Testis (tissue), 3 donors: Measurements from ENCODE around the gene GTPBP3. TPM values are rescaled to one million over a fixed set of nuclear protein-coding genes. Genes with fewer than 3 reads are reported as not detected.

Experiments used
- DNase-seq: peaks from one replicate; pipeline ENCODE4 v3.0.0-alpha.2; 2019
- H3K27ac ChIP-seq, 2 donors: fragments of 200-600 bp; sonication (generic); one replicate each; pipeline ENCODE4 v1.5.1; 2019
- H3K27me3 ChIP-seq: fragments of 200-600 bp; sonication (generic); one replicate; pipeline ENCODE4 v1.5.1; 2019
- H3K36me3 ChIP-seq: fragments of 200-600 bp; sonication (generic); one replicate; pipeline ENCODE4 v1.5.1; 2017; ENCODE audit warnings: low read depth; ENCODE audit errors: missing control alignments
- H3K4me1 ChIP-seq: fragments of 200-600 bp; sonication (generic); one replicate; pipeline ENCODE4 v1.5.1; 2019
- H3K4me3 ChIP-seq, 2 donors: fragments of 200-600 bp; sonication (generic); one replicate each; pipeline ENCODE4 v1.5.1; 2017 to 2019
- H3K9me3 ChIP-seq: fragments of 200-600 bp; sonication (generic); one replicate; pipeline ENCODE4 v1.5.1; 2017
- CTCF ChIP-seq, 3 experiments: fragments of 450-650 bp in 2 of 3; fragments of 200-600 bp in 1 of 3; sonication (generic) in 1 of 3; IDR thresholded peaks; one replicate each; pipeline ENCODE4 v1.5.1; 2016 to 2019; ENCODE audit warnings: antibody characterized with exemption in 3 of 3, mild to moderate bottlenecking in 2 of 3, moderate library complexity in 1 of 3
- POLR2A ChIP-seq: fragments of 450-650 bp; IDR thresholded peaks from one replicate; pipeline ENCODE4 v1.6.1; 2017; ENCODE audit warnings: antibody characterized with exemption, mild to moderate bottlenecking, moderate library complexity
- WGBS, 2 donors: methylation state at CpG; one replicate each; pipeline ENCODE4 v1.1.5; 2018; 5-methylcytosine and 5-hydroxymethylcytosine counted together
- intact Hi-C: fragments of 100-400 bp; cut with DNase I; formaldehyde crosslinking; loops from one replicate; pipeline ENCODE4 v1.15.1; 2023; ENCODE audit warnings: low total_unique reads
- polyA plus RNA-seq: library from polyadenylated mRNA; stranded (reverse); fragments of 350-450 nt; fragmentation: Illumina TruSeq; extraction: RNeasy Lipid Tissue Mini Kit (QIAGEN cat#74804); gene quantifications from one replicate; pipeline ENCODE4 v1.2.3, GENCODE V29; 2014; ENCODE audit warnings: low read depth, low replicate concordance; ENCODE audit not compliant: insufficient read depth
- total RNA-seq, 2 donors: library from RNA; depleted of rRNA; stranded (reverse); fragments of >200 nt; gene quantifications; one replicate each; pipeline ENCODE4 v1.2.3, GENCODE V29; 2016

GTPBP3 gene
- total and polyA plus RNA-seq, 3 donors from 2014 or later: 9.7 to 22.9 (median 21.6) TPM

- H3K36me3 ChIP-seq: no peaks in the 10 kb centered on the region
- no peaks in the 10 kb centered on the region for H3K9me3 ChIP-seq
- H3K27me3 ChIP-seq: no peaks in the 10 kb centered on the region
- intact Hi-C loops: no loop called here
- H3K4me3 ChIP-seq: no peak overlapping the region
- TF ChIP-seq POLR2A (no peak), CTCF (IDR thresholded peaks at IDR 0.05) (no peak)
- peak overlapping the region in 1 of 2 donors; percentile 5 for H3K27ac ChIP-seq
- WGBS, 2 donors: 56 to 81% methylated on average over 5 to 23 of the region's 27 CpGs
- no peak for DNase-seq
- peaks cover 29% of the 10 kb centered on the region for H3K4me1 ChIP-seq
Observed at GRCh38 chr19:17327068-17327653, 10.2 kb upstream of the GTPBP3 start.

DNA sequence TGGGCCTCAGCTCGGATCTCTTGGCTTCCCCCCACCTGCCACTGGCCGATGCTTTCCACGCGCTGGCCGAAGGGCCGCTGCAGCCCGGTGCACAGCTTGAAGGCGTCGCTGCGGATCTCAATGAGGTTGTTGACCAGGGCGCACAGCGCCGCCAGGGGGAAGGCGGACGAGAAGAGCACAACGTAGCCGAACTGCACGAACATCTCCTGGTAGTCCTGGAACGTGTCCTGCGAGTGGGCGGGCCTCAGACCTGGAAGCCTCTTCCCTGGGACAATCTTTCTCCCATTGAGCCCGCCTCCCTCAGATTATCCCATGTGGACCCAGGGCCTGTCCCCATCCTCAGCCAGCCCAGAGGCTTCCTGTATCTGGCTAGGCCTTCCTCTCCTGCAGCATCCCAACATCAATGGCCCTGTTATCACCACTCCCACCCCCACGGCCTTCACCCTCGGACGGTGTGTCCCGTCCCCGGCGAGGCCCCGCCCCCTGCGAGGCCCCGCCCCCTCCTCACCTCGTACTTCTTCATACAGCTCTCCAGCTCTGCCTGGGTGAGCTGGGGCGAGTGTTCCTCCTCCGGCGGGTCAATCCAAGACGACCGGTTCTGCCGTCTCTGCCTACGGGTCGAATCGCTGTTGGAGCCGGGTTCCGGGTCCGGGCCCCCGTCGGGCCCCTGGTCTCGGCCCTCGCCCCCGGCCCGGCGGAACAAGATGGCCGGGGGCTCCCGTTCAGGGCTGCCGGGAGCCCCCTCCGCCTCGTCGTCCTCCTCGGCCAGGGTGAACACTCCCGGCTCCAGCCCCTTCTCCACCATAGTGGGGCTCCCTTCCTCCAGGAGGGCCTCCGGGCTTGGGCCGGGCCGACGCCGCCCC is 9.5 kb upstream of the GTPBP3 start:
- peak; percentile 89 for DNase-seq
- 20 to 42% methylated on average over 4 to 64 of the region's 64 CpGs for WGBS, 2 donors
- intact Hi-C loops: no loop called here
- H3K36me3 ChIP-seq: no peaks in the 10 kb centered on the region
- TF ChIP-seq POLR2A (no peak), CTCF (IDR thresholded peaks at IDR 0.05) (peak in 2 of 3 experiments; percentile 29 to 38)
- no peaks in the 10 kb centered on the region for H3K27me3 ChIP-seq
- H3K9me3 ChIP-seq: no peaks in the 10 kb centered on the region
- peaks cover 24% of the 10 kb centered on the region for H3K4me1 ChIP-seq
- H3K27ac ChIP-seq: peak overlapping the region; percentile 5 to 25
- peak overlapping the region; percentile 18 to 47 for H3K4me3 ChIP-seq

- peaks cover 24% of the 10 kb centered on the region for H3K4me1 ChIP-seq
- H3K9me3 ChIP-seq: no peaks in the 10 kb centered on the region
- intact Hi-C loops: no loop called here
- H3K4me3 ChIP-seq: peak overlapping the region; percentile 18 to 47
- no peaks in the 10 kb centered on the region for H3K27me3 ChIP-seq
- WGBS, 2 donors: 28 to 41% methylated on average over 14 to 76 of the region's 94 CpGs
- no peak for TF ChIP-seq POLR2A
- TF ChIP-seq CTCF (IDR thresholded peaks at IDR 0.05): no peak
- DNase-seq: no peak
- H3K36me3 ChIP-seq: no peaks in the 10 kb centered on the region
- H3K27ac ChIP-seq: peak overlapping the region in 1 of 2 donors; percentile 25
Observed at GRCh38 chr19:17328517-17329365, 8.6 kb upstream of the GTPBP3 start.

- H3K36me3 ChIP-seq: no peaks in the 10 kb centered on the region
- TF ChIP-seq POLR2A (no peak), CTCF (IDR thresholded peaks at IDR 0.05) (no peak)
- no peaks in the 10 kb centered on the region for H3K9me3 ChIP-seq
- intact Hi-C loops: no loop called here
- H3K27me3 ChIP-seq: no peaks in the 10 kb centered on the region
- H3K4me1 ChIP-seq: peaks cover 27% of the 10 kb centered on the region
- no peak overlapping the region for H3K27ac ChIP-seq
- no peak for DNase-seq
- WGBS, 2 donors: 56 to 71% methylated on average over 39 to 51 of the region's 51 CpGs
- peak overlapping the region in 1 of 2 donors; percentile 9 for H3K4me3 ChIP-seq
Observed at GRCh38 chr19:17329366-17330261, 7.7 kb upstream of the GTPBP3 start.
